ENCODE measurements around the gene OR6Y1.
A peak's percentile ranks its signal among the peaks of the same experiment; 100 is the strongest.

The OR6Y1 gene

GRCh38 chr1:158554352-158554751 is at the start of gene OR6Y1:
TSS of gene OR6Y1 (minus strand) at chr1:158554405. CDS start at chr1:158548105, 6,300 bp downstream.
- DNase-seq (ENCODE audit: low spot score), result no peak

- no peak for DNase-seq (ENCODE audit: low spot score)
These were observed 46.5 kb upstream of the OR6Y1 start for GRCh38 chr1:158600735-158601134.

GRCh38 chr1:158586942-158587341 is 32.7 kb upstream of the OR6Y1 start:
- no peak for DNase-seq (ENCODE audit: low spot score)

- DNase-seq (ENCODE audit: low spot score), result no peak
These were observed 29.8 kb upstream of the OR6Y1 start for GRCh38 chr1:158583962-158584361.

GRCh38 chr1:158579733-158580132 is 25.5 kb upstream of the OR6Y1 start, which contains the start of gene OR10X1:
TSS of gene OR10X1 (minus strand) at chr1:158579899. CDS start at chr1:158579899, 0 bp downstream.
- DNase-seq (ENCODE audit: low spot score), result no peak

- DNase-seq (ENCODE audit: low spot score), result no peak
These were observed 23.4 kb upstream of the OR6Y1 start for GRCh38 chr1:158577561-158577960.

GRCh38 chr1:158572226-158572625 is 18.0 kb upstream of the OR6Y1 start:
- DNase-seq (ENCODE audit: low spot score), result no peak

GRCh38 chr1:158570480-158570879 is 16.3 kb upstream of the OR6Y1 start, which contains the start of gene OR6P1:
TSS of gene OR6P1 (minus strand) at chr1:158570580. CDS start at chr1:158563604, 6,976 bp downstream.
- DNase-seq (ENCODE audit: low spot score), result no peak

GRCh38 chr1:158564608-158565007 is 10.4 kb upstream of the OR6Y1 start:
- no peak for DNase-seq (ENCODE audit: low spot score)

- no peak for DNase-seq (ENCODE audit: low spot score)
These were observed 9.6 kb upstream of the OR6Y1 start for GRCh38 chr1:158563853-158564252.

- no peak for DNase-seq (ENCODE audit: low spot score)
These were observed 5.5 kb upstream of the OR6Y1 start for GRCh38 chr1:158559696-158560095.

- no peak for DNase-seq (ENCODE audit: low spot score)
These were observed 1.9 kb downstream of the OR6Y1 start for GRCh38 chr1:158552296-158552695.

GRCh38 chr1:158547533-158547932 is 6.7 kb downstream of the OR6Y1 start:
- no peak for DNase-seq (ENCODE audit: low spot score)

GRCh38 chr1:158537609-158538008 is 16.6 kb downstream of the OR6Y1 start:
- DNase-seq (ENCODE audit: low spot score), result no peak

GRCh38 chr1:158534496-158534895 is 19.7 kb downstream of the OR6Y1 start:
- DNase-seq (ENCODE audit: low spot score), result no peak

GRCh38 chr1:158527190-158527815 is 26.9 kb downstream of the OR6Y1 start:
- DNase-seq (ENCODE audit: low spot score), result peak; percentile 33

- no peak for DNase-seq (ENCODE audit: low spot score)
These were observed 32.5 kb downstream of the OR6Y1 start for GRCh38 chr1:158521666-158522058.

- no peak for DNase-seq (ENCODE audit: low spot score)
These were observed 33.1 kb downstream of the OR6Y1 start for GRCh38 chr1:158520955-158521665.

- no peak for DNase-seq (ENCODE audit: low spot score)
These were observed 34.2 kb downstream of the OR6Y1 start for GRCh38 chr1:158520021-158520420.

GRCh38 chr1:158516966-158517365 is 37.2 kb downstream of the OR6Y1 start:
- DNase-seq (ENCODE audit: low spot score), result no peak

GRCh38 chr1:158509471-158510156 is 44.6 kb downstream of the OR6Y1 start:
- DNase-seq (ENCODE audit: low spot score), result no peak

- no peak for DNase-seq (ENCODE audit: low spot score)
These were observed 46.7 kb downstream of the OR6Y1 start for GRCh38 chr1:158507511-158507910.
